ENCODE data around the gene RPS26.

DNA sequence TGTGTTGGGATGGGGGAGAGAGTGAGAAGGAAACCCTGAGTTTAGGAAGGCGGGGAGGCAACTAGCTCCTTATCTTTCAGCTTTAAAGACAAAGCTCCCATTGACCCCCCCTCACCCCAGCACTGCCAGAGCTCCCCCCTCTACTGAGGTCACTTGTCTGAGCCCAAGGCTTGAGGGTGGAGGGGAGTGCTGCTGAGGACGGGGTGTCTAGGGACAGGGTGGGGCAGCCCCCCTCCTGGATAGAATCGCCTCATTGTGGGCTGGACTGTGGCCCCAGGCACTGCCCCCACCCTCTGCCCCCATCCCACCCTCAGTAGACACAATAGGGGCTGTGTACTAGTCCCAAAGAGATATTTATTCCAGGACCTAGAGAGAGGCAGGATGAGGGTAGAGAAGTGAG lies 41.2 kb downstream of the RPS26 start:
- TF ChIP-seq MAZ (IDR thresholded peaks at IDR 0.05; ENCODE audit: borderline replicate concordance, low read depth, low read length) (no peak), MAZ (CRISPR knock-in tag; IDR thresholded peaks at IDR 0.05; ENCODE audit: low read depth) (no peak), ZNF232 (CRISPR knock-in tag; IDR thresholded peaks at IDR 0.05; ENCODE audit: borderline replicate concordance) (no peak), KLF11 (CRISPR knock-in tag; IDR thresholded peaks at IDR 0.05) (no peak), CEBPB (IDR thresholded peaks at IDR 0.05; ENCODE audit: borderline replicate concordance, low read depth, low read length) (no peak), ZNF792 (CRISPR knock-in tag; IDR thresholded peaks at IDR 0.05) (no peak), RNF2 (conservative IDR thresholded peaks at IDR 0.05; ENCODE audit: low read depth) (no peak), JUND (CRISPR knock-in tag; IDR thresholded peaks at IDR 0.05) (no peak), POLR2AphosphoS5 (IDR thresholded peaks at IDR 0.05; ENCODE audit: low read depth, low read length) (no peak; the same call in 1 of the 2 replicates)
- TF ChIP-seq, protein P1, sequence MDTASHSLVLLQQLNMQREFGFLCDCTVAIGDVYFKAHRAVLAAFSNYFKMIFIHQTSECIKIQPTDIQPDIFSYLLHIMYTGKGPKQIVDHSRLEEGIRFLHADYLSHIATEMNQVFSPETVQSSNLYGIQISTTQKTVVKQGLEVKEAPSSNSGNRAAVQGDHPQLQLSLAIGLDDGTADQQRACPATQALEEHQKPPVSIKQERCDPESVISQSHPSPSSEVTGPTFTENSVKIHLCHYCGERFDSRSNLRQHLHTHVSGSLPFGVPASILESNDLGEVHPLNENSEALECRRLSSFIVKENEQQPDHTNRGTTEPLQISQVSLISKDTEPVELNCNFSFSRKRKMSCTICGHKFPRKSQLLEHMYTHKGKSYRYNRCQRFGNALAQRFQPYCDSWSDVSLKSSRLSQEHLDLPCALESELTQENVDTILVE (CRISPR knock-in tag; IDR thresholded peaks at IDR 0.05), result no peak
- TF ChIP-seq, protein P2, sequence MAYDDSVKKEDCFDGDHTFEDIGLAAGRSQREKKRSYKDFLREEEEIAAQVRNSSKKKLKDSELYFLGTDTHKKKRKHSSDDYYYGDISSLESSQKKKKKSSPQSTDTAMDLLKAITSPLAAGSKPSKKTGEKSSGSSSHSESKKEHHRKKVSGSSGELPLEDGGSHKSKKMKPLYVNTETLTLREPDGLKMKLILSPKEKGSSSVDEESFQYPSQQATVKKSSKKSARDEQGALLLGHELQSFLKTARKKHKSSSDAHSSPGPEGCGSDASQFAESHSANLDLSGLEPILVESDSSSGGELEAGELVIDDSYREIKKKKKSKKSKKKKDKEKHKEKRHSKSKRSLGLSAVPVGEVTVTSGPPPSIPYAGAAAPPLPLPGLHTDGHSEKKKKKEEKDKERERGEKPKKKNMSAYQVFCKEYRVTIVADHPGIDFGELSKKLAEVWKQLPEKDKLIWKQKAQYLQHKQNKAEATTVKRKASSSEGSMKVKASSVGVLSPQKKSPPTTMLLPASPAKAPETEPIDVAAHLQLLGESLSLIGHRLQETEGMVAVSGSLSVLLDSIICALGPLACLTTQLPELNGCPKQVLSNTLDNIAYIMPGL (CRISPR knock-in tag; IDR thresholded peaks at IDR 0.05; ENCODE audit: borderline replicate concordance in 1 of 2, low read depth in 1 of 2), result no peak
